Calu3 (cell line): Measurements from ENCODE around the gene SMOC2. TPM values are rescaled to one million over a fixed set of nuclear protein-coding genes. Genes with fewer than 3 reads are reported as not detected.

Experiments used
- BruUV-seq: library from RNA; stranded (reverse); fragments of 400-500 nt; replicated peaks from 2 replicates; lab custom pipeline; 2021; lab: Mats Ljungman, UMichigan
- CTCF ChIA-PET: fragments of 300-600 bp; sonication (Branson Sonifier 250); formaldehyde crosslinking; loops from one replicate; lab custom pipeline; 2022; ENCODE audit warnings: antibody characterized with exemption; lab: Charles Lee
- DNase-seq: peaks from one replicate; pipeline ENCODE4 v3.0.0; 2022
- H3K27ac Mint-ChIP-seq: one replicate; pipeline ENCODE4 v1.8.0; 2022; ENCODE audit warnings: mixed read lengths; ENCODE audit not compliant: unreplicated experiment
- H3K27me3 Mint-ChIP-seq: one replicate; pipeline ENCODE4 v1.8.0; 2022; ENCODE audit warnings: mixed read lengths; ENCODE audit not compliant: unreplicated experiment
- H3K36me3 Mint-ChIP-seq: one replicate; pipeline ENCODE4 v1.8.0; 2022; ENCODE audit warnings: mild to moderate bottlenecking, moderate library complexity, mixed read lengths; ENCODE audit not compliant: insufficient read depth, unreplicated experiment
- H3K4me1 Mint-ChIP-seq: one replicate; pipeline ENCODE4 v1.8.0; 2022; ENCODE audit warnings: mild to moderate bottlenecking, low read depth, mixed read lengths; ENCODE audit not compliant: unreplicated experiment
- H3K4me3 Mint-ChIP-seq: one replicate; pipeline ENCODE4 v1.8.0; 2022; ENCODE audit warnings: mild to moderate bottlenecking, low read depth, moderate library complexity, mixed read lengths; ENCODE audit not compliant: unreplicated experiment
- H3K9me3 Mint-ChIP-seq: one replicate; pipeline ENCODE4 v1.8.0; 2022; ENCODE audit warnings: low read depth, mixed read lengths; ENCODE audit not compliant: unreplicated experiment
- CTCF ChIP-seq: fragments of 200-600 bp; IDR thresholded peaks from one replicate; pipeline ENCODE4 v1.8.0; 2022; ENCODE audit warnings: antibody characterized with exemption; ENCODE audit not compliant: unreplicated experiment
- intact Hi-C: fragments of 100-400 bp; cut with micrococcal nuclease; formaldehyde crosslinking; loops from one replicate; pipeline ENCODE4 v1.10.0; 2022; ENCODE audit not compliant: unreplicated experiment
- total RNA-seq: library from RNA; stranded (reverse); gene quantifications from 2 replicates; pipeline ENCODE4 v1.2.3, GENCODE V29; 2022

Gene SMOC2
- total RNA-seq, 1 experiment from 2014 or later = 1.1 TPM

GRCh38 chr6:168500519-168500918 is 59.5 kb downstream of the SMOC2 start:
- no TSS peak for BruUV-seq
- Mint-ChIP-seq H3K4me1 (no peaks in the 10 kb centered on the region), H3K9me3 (no peaks in the 10 kb centered on the region), H3K27ac (no peak overlapping the region), H3K4me3 (no peak overlapping the region), H3K36me3 (no peaks in the 10 kb centered on the region), H3K27me3 (peaks cover 47% of the 10 kb centered on the region)
- DNase-seq = no peak
- no peak for TF ChIP-seq CTCF
- intact Hi-C loops = no loop called here
- CTCF ChIA-PET = no interaction called here

- H3K4me3 Mint-ChIP-seq = no peak overlapping the region
- CTCF ChIA-PET = interaction anchor here (0.6 kb wide), 1 partner anchor 944 kb away, joined by 3 read pairs; no protein-coding TSS in a partner anchor
- H3K27ac Mint-ChIP-seq = no peak overlapping the region
- no peaks in the 10 kb centered on the region for H3K9me3 Mint-ChIP-seq
- H3K4me1 Mint-ChIP-seq = no peaks in the 10 kb centered on the region
- H3K27me3 Mint-ChIP-seq = peaks cover 47% of the 10 kb centered on the region
- TF ChIP-seq CTCF = no peak
- DNase-seq = no peak
- BruUV-seq = no TSS peak
- no peaks in the 10 kb centered on the region for H3K36me3 Mint-ChIP-seq
- intact Hi-C loops = no loop called here
Measured at GRCh38 chr6:168501561-168501960, 60.6 kb downstream of the SMOC2 start.

- Mint-ChIP-seq H3K27ac (no peak overlapping the region), H3K27me3 (peaks cover 47% of the 10 kb centered on the region), H3K4me3 (no peak overlapping the region), H3K36me3 (no peaks in the 10 kb centered on the region), H3K9me3 (no peaks in the 10 kb centered on the region), H3K4me1 (no peaks in the 10 kb centered on the region)
- DNase-seq = no peak
- BruUV-seq = no TSS peak
- CTCF ChIA-PET = interaction anchor here (0.7 kb wide), 1 partner anchor 967 kb away, joined by 3 read pairs; no protein-coding TSS in a partner anchor
- no peak for TF ChIP-seq CTCF
- intact Hi-C loops = no loop called here
Measured at GRCh38 chr6:168504366-168504765, 63.4 kb downstream of the SMOC2 start.

- no peak for TF ChIP-seq CTCF
- no peak for DNase-seq
- Mint-ChIP-seq H3K4me3 (no peak overlapping the region), H3K27ac (no peak overlapping the region), H3K4me1 (no peaks in the 10 kb centered on the region), H3K9me3 (no peaks in the 10 kb centered on the region), H3K27me3 (peaks cover 42% of the 10 kb centered on the region), H3K36me3 (no peaks in the 10 kb centered on the region)
- intact Hi-C loops = no loop called here
- CTCF ChIA-PET = no interaction called here
- no TSS peak for BruUV-seq
Measured at GRCh38 chr6:168506460-168506859, 65.5 kb downstream of the SMOC2 start.
